NOMO-1 treated with DMSO at 0.1 percent for 48 hours (cell line): ENCODE results near the gene HSD3B2.

Source experiments
- DNase-seq: peaks from one replicate; lab custom pipeline; 2025; ENCODE audit not compliant: unreplicated experiment; lab: John Stamatoyannopoulos, UW

HSD3B2 gene

DNA sequence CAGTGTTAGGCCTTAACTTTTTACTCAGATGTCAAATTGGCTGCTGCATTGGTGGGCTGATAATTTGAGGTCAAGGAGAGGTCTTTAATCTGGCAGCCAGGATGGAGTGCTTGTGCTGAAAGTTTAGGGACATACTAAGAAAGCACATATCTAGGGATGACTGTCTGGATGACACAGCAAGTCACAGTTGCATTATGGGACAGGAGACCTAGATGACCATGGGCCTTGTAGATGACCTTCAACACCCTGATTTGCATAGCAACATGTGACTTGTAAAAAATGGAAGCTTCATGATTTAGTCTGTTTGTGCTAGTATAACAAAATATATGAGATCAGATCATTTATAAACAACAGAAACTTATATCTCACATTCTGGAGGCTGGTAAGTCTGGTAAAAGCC is 18.0 kb upstream of the HSD3B2 start:
- DNase-seq: no peak

DNA sequence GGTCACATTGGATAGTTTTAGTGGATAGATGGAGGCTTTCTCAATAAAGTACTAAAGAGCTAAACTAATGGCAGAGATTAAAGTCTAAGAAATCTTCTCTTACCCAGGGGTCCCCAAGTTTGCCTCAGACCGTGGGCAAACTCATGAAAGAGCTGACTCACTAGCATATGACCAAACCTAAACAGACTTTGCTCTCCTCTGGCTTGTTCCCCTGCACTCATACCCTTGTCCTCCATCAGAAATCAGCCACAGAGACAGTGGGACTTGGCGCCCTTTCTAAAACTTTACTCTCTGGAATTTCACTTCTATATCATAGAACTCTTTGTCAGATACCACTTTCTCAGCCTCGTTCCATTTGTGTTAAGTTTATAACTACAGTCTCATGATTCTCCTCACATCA is 17.0 kb upstream of the HSD3B2 start:
- DNase-seq: no peak

DNA sequence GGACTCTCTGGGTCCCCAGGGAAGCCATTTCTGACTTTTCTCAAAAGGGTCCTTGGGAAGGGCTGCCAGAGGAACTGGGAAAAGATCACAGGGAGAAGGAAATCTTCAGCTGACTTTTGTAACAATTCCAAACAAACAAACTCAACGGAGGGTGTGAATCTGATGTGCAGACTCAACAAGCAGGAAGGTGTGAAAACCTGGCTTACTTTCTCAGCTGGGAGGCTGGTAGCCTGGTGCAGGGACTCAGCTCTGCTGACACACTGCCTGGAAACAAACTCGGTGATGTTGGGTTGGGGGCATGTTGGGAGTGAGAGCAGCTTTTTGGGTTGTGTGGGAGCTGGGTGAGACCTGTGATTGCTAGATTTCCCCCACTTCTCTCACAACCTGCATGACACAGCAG is 10.2 kb upstream of the HSD3B2 start:
- no peak for DNase-seq

DNA sequence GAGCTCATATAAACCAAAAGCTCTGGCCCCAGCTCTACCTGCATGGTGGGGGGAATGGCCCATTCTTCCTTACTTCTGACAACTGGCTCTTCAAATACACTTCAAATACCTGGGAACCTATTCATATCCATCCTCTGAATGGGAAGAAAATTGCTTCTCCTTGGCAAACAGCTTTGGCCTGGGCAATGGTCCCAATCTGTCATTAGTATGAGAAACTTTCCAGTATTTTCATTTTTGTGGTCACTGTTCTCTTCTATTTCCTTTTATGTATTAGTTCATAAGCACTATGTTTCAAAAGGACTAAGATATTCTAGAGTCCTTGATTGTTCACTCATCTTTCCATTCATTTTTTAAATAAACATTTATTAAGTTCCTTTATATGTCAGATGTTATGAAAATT is 5.2 kb upstream of the HSD3B2 start:
- no peak for DNase-seq

DNA sequence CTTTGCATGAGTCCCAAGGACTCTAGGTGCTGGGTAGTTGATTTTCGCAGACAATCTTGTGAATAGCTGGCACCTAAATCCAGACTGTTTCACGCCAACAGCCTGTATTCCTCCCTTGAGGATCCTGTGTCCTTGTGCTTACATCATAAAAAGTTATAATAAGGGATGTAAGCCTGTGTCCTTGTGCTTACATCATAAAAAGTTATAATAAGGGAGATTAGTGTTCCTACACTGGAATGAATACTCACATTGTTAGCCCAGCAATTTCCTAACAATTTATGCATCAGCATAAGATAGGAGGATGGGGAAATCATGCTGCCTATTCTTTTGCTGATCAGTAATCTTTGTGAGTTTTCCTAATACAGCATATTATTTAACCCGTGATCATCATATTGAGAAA is 4.0 kb upstream of the HSD3B2 start:
- no peak for DNase-seq

DNA sequence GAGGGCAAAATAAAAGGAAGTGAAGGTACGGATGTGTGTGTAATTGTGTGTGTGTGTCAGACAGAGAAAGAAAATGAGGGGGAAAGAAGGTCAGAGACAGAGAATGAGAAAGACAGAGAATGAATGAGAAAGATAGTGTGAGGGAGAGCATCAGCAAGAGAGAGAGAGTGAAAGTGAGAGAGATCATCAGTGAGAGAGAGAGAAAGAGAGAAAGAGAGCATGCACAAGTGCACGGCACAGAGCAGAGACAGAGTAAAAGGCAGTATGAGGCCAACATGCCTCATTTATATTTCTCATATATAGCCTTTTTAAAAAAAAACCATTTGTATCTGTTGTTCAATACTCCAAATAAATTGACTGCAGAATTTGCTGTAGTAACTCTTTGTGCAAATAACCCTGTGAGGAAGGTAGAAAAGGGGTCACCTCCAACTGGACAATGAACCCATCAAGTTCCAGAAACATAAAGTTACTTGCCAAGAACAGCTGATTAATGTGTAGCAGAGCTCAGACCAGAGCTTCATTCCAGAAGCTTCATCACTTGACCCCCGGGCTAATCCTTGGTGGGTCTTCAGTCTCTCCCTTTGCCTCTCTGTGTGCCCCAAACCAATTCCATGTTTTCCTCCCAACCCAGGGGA is 1.2 kb downstream of the HSD3B2 start:
- DNase-seq: no peak

- no peak for DNase-seq
Observed at GRCh38 chr1:119419109-119419508, 4.2 kb downstream of the HSD3B2 start.

DNA sequence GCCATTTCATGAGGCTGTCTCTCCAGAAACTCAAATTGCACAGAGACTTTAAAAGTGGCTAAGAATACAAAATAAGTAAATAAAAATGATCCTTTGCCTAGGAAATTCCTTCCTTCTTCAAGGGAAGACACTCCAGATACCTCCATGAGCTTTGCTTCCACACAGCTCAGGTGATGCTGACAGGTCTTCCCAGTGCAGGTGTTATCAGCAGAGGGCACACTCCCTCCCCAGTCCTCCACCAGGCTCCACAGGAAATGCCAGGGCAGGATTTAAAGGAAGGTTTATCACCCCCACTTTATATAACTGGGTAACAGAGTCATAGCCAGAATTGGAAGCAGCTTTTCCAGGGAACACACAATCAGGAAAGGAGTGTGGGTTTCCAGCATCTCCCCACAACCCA is 5.7 kb downstream of the HSD3B2 start:
- DNase-seq: no peak

GRCh38 chr1:119422631-119423030 is 7.7 kb downstream of the HSD3B2 start:
- no peak for DNase-seq

DNA sequence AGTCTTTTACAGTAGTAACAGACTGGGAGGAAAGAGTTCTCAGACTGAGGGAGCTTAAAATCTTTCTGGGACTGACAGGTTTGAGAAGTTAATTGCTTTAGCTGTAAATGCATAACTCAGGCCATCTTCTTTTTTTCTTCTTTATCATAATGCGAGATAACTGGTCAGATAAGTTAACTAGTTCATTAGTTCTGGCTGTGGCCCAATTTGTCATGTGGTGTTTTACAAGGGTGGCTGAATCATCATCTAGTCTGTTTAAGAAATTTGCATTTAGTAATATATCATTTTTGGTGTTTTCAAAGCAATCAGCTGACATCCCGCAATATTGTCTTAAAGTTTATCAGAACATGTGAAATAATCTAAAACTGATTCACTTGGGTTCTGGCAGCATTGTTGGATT is 14.0 kb downstream of the HSD3B2 start:
- no peak for DNase-seq

GRCh38 chr1:119429687-119430086 is 14.7 kb downstream of the HSD3B2 start:
- no peak for DNase-seq

DNA sequence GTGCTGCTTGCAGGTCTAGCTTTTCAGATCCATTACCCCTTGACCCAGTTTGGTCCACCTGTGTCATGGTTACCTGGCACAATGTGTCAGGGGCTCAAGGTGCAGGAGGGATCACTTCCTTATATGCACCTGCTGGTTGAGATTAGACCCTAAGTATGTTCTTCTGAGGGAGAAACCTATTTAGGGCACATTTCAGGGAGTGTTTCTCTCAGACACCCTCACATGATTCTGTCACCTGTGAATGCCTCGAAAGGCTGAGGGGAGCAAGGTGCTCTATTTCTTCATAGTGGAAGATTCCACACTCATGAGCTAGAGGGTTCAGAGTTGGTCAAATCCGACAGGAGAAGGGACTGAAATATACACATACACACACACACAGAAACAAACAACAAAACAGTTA is 15.5 kb downstream of the HSD3B2 start:
- DNase-seq: no peak

DNA sequence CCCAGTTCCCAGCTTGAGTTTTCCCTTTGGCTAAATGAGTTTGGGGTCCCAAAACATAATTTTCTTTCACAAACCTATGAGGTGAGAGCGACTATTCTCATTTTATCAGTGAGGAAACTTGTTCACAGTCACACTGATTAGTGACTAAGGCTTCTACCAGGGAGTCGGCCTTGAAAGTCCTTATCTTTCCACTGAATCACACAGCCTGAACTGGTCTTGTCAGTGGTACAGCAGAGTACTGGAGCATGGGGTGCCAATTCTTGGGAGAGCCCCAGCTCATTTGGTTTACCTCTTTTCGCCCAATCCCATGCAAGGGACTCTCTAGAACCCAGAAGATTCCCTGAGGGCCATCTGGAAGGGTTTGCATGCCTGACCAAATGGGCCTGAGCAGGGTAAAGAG is 16.9 kb downstream of the HSD3B2 start:
- no peak for DNase-seq

- DNase-seq: no peak
Observed at GRCh38 chr1:119435052-119435451, 20.1 kb downstream of the HSD3B2 start.

DNA sequence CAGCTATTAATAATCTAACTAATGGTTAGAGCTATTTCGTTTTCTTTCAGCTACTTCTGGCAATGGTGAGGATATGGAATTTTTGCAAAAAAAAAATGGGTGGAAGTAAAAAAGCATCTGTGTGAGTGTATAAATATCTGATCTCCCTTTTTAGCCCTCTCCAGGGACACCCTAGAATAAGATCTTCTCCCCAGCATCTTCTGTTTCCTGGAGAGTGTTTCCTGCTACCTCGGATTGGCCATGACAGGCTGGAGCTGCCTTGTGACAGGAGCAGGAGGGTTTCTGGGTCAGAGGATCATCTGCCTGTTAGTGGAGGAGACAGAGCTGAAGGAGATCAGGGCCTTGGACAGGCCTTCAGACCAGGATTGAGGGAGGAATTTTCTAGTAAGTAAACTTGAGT is 23.8 kb downstream of the HSD3B2 start:
- no peak for DNase-seq

- no peak for DNase-seq
Observed at GRCh38 chr1:119440721-119441307, 25.9 kb downstream of the HSD3B2 start.

DNA sequence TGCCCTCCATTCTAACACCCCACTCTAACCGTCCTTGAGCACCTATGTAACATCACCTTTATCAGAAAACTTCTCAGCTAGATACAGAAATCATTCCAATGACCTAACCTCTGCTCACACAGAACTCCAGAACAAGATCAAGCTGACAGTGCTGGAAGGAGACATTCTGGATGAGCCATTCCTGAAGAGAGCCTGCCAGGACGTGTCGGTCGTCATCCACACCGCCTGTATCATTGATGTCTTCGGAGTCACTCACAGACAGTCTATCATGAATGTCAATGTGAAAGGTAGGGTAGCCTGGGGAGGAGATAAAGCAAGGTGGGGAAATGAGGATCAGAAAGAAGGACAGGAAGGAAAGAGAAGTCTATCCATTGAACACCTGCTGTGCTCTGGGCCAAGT is 27.8 kb downstream of the HSD3B2 start:
- no peak for DNase-seq

DNA sequence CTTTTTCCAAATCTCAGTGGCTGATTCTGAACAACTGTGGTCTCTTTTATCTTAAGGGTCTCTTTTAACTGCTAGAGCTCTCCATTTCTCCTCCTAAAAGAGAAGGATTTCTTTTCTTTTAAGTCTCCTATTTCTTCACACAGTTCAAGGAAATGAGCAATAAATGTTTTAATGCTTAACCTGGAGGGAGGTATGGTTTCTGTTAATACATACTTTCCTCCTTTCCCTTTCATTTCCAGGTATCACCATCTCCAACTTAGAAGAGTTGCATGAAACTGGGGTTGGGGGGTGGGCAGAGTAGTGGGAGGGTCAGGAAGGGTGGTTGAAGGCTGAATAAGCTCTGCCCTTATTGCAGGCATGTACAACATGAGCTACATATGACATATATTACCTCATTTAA is 31.4 kb downstream of the HSD3B2 start:
- DNase-seq: no peak

- DNase-seq: no peak
Observed at GRCh38 chr1:119447344-119448126, 32.6 kb downstream of the HSD3B2 start.

- no peak for DNase-seq
Observed at GRCh38 chr1:119448127-119448511, 33.2 kb downstream of the HSD3B2 start.

DNA sequence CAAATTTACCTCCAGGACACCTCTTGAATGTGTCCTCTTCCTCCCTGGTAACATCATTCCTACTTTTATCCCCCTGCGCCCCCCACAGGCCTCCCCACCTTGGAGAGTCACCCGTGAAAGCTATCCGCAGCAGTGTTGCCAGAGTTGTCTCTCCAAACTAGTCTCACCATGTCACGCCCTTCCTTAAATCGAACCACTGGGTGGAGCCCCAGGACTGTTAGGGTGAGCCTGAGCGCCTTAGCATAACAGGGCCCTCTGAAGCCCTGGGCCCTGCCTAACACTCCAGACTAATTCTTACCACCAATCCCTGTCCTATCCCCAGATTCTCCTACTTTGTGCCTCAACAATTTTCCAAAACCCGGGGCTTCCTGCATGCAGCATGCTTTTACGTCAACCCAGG is 35.0 kb downstream of the HSD3B2 start:
- DNase-seq: peak; percentile 3

DNA sequence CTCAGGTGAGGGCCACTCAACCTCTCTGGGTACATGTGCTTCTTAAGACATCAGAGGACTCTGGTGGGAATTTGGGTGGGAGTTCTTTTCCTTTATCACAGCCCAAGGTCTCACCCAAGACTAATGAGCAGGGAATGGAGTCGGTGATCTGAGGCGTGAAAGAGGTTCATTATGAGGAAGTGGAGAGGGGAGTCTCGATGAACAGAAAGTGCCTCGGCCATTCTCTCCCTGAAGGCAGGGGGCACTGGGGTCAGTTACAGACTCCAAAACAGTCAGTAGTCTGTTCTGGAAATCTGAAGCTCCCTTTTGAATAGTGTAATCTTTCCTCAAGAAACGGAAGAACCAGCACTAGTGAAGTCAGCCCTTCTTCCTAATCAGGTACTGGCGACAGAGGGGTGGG is 36.2 kb downstream of the HSD3B2 start:
- DNase-seq: no peak

- no peak for DNase-seq
Observed at GRCh38 chr1:119452091-119452490, 37.1 kb downstream of the HSD3B2 start.
